Ovary (tissue), 9 donors: ENCODE measurements around the gene CDK19. TPM values are rescaled to one million over a fixed set of nuclear protein-coding genes. Genes with fewer than 3 reads are reported as not detected.

ENCODE experiments used
- DNase-seq, 5 donors: peaks; one replicate each; pipeline ENCODE4 v3.0.0-alpha.2; 2019 to 2020
- H3K27ac ChIP-seq, 2 donors: fragments of 200-600 bp; one replicate each; pipeline versions ENCODE4 v1.5.1 to v1.8.0; 2019 to 2022
- H3K27me3 ChIP-seq: fragments of 200-600 bp; one replicate; pipeline ENCODE4 v1.8.0; 2022
- H3K36me3 ChIP-seq: fragments of 200-600 bp; sonication (generic); one replicate; pipeline ENCODE4 v1.5.1; 2019
- H3K4me1 ChIP-seq: one replicate; pipeline ENCODE4 v1.8.1; 2013; ENCODE audit warnings: mild to moderate bottlenecking, moderate library complexity; ENCODE audit not compliant: insufficient read depth
- H3K4me3 ChIP-seq: fragments of 200-600 bp; sonication (generic); one replicate; pipeline ENCODE4 v1.5.1; 2017
- H3K9me3 ChIP-seq, 2 donors: fragments of 200-600 bp in 1 of 2; sonication (generic) in 1 of 2; one replicate each; pipeline versions ENCODE4 v1.5.1 to v1.8.1; 2013 to 2019; ENCODE audit warnings: mild to moderate bottlenecking in 1 of 2, moderate library complexity in 1 of 2
- CTCF ChIP-seq, 3 donors: fragments of 450-650 bp in 2 of 3; fragments of 200-600 bp in 1 of 3; IDR thresholded peaks; one replicate each; pipeline versions ENCODE4 v1.5.1 to v1.8.0; 2016 to 2022; ENCODE audit warnings: antibody characterized with exemption in 3 of 3, mild to moderate bottlenecking in 1 of 3
- EP300 ChIP-seq: sonication (generic); formaldehyde crosslinking; IDR thresholded peaks from one replicate; pipeline ENCODE4 v1.6.1; 2017; ENCODE audit warnings: antibody characterized with exemption
- POLR2A ChIP-seq: fragments of 450-650 bp; IDR thresholded peaks from one replicate; pipeline ENCODE4 v1.6.1; 2017; ENCODE audit warnings: antibody characterized with exemption, mild to moderate bottlenecking, moderate library complexity
- WGBS, 3 donors: extraction: QIAGEN DNeasy Blood & Tissue Kit in 1 of 3; methylation state at CpG; one replicate each; pipeline versions ENCODE4 v1.1.5 to v1.1.7; 2013 to 2017; 5-methylcytosine and 5-hydroxymethylcytosine counted together
- intact Hi-C, 4 donors: fragments of 100-400 bp; cut with DNase I; formaldehyde crosslinking; loops; one replicate each; pipeline versions ENCODE4 v1.11.0 to v1.15.1; 2022 to 2023
- polyA plus RNA-seq, 2 donors: library from polyadenylated mRNA; stranded (reverse); fragments of 200-250 nt in 1 of 2; fragments of 350-450 nt in 1 of 2; fragmentation: Illumina TruSeq in 1 of 2; extraction: RNeasy Lipid Tissue Mini Kit (QIAGEN cat#74804) in 1 of 2; gene quantifications; one replicate each; pipeline ENCODE4 v1.2.3, GENCODE V29; 2013 to 2014
- total RNA-seq, 7 donors: library from RNA; depleted of rRNA in 2 of 7; stranded (reverse); fragments of >200 nt in 2 of 7; fragmentation: NEBNext Ultra II Directional in 3 of 7; extraction: Animal tissue kit (Norgen Biotek cat#: 25700) in 3 of 7; gene quantifications; one replicate each; pipeline versions ENCODE4 v1.1.0 to v1.2.4, GENCODE V29; 2016 to 2023
- donor health status: DM: no; HTN: no; CAD: no; lungs with moderate emphysema.
- donor health status: DM: no; HTN: no; CAD: no.
- donor health status: Bipolar disorder and iron deficiency.
- donor health status: DM: yes; HTN: yes; CAD: no.
- donor health status: DM: no; HTN: no; CAD: no.
- donor health status: DM: yes; HTN: yes; CAD: no.

The CDK19 gene
- total and polyA plus RNA-seq, 9 donors = 9.8 to 20.8 (median 16.7) TPM

DNA sequence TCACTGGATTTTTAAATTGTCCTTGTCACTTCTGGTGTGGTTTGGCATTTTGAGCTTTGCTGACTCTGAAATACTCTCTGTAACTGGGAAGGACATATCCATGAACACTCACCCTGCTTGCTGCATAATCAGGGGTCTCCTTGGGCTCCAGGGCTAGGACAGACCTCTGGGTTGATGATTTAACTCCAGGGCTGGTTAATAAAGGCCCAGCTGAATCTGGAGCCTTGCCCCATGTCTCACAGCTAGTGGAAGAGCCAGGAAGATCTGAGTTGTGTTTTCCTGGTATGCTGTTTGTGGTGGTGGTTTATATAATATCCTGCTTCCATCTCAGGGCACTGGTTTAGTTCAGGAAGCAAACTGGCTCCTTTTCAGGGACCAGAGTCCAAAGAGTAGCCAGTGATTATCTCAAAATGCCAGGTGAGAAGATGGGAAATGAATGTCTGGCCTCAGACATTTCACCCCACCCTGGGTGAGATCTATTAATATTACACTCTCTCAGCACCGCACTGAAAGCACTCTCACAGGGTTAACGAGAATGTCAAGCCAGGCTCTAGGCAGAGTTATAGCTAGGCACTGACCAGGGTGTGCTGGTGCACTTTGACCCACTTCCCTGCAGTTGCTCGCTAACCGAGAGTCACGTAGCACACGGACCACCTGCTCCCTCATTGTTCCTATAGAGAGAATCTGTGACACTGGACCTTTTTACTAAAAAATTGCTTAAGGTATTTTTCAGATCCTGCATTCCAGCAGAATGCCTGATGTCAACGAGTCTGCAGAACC, 248.7 kb downstream of the CDK19 start:
- DNase-seq = no peak
- WGBS, 3 donors = 53 to 55% (median 54%) methylated on average over 7 of the region's 7 CpGs

GRCh38 chr6:110564703-110565421, 250.4 kb downstream of the CDK19 start:
- intact Hi-C loops = no loop called here
- Histone ChIP-seq H3K27me3 (no peaks in the 10 kb centered on the region), H3K36me3 (no peaks in the 10 kb centered on the region), H3K27ac (no peak overlapping the region), H3K4me1 (no peaks in the 10 kb centered on the region), H3K9me3 (no peaks in the 10 kb centered on the region), H3K4me3 (no peak overlapping the region)
- TF ChIP-seq EP300 = no peak
- TF ChIP-seq POLR2A = no peak
- no peak for TF ChIP-seq CTCF (IDR thresholded peaks at IDR 0.05)
- DNase-seq = no peak
- WGBS, 3 donors = 65 to 78% (median 69%) methylated on average over 6 of the region's 6 CpGs

More for the DNA sequence above, 248.7 kb downstream of the CDK19 start:
- TF ChIP-seq EP300 (no peak), CTCF (IDR thresholded peaks at IDR 0.05) (no peak), POLR2A (no peak)
- Histone ChIP-seq H3K27ac (no peak overlapping the region), H3K9me3 (no peaks in the 10 kb centered on the region), H3K4me3 (no peak overlapping the region), H3K27me3 (no peaks in the 10 kb centered on the region), H3K4me1 (no peaks in the 10 kb centered on the region), H3K36me3 (no peaks in the 10 kb centered on the region)
- intact Hi-C loops = no loop called here

GRCh38 chr6:110563711-110564110, 251.6 kb downstream of the CDK19 start:
- TF ChIP-seq EP300 (no peak), POLR2A (no peak), CTCF (IDR thresholded peaks at IDR 0.05) (no peak)
- H3K9me3 ChIP-seq = peaks cover 0 to 3% of the 10 kb centered on the region in 2 donors
- intact Hi-C loops = no loop called here
- 72 to 82% (median 80%) methylated on average over 2 of the region's 2 CpGs for WGBS, 3 donors
- no peaks in the 10 kb centered on the region for H3K36me3 ChIP-seq
- no peaks in the 10 kb centered on the region for H3K4me1 ChIP-seq
- H3K4me3 ChIP-seq = no peak overlapping the region
- DNase-seq = no peak
- H3K27me3 ChIP-seq = no peaks in the 10 kb centered on the region
- H3K27ac ChIP-seq = no peak overlapping the region

GRCh38 chr6:110562316-110562915, 252.9 kb downstream of the CDK19 start:
- Histone ChIP-seq H3K4me3 (no peak overlapping the region), H3K27me3 (no peaks in the 10 kb centered on the region), H3K36me3 (no peaks in the 10 kb centered on the region), H3K4me1 (no peaks in the 10 kb centered on the region), H3K27ac (no peak overlapping the region), H3K9me3 (peaks cover 0 to 3% of the 10 kb centered on the region in 2 donors)
- no peak for DNase-seq
- no peak for TF ChIP-seq POLR2A
- intact Hi-C loops = no loop called here
- WGBS, 3 donors = 90 to 93% (median 90%) methylated on average over 6 of the region's 6 CpGs
